Right ventricle myocardium inferior (tissue), 1 donor: ENCODE results near the gene UBE3B. TPM values are rescaled to one million over a fixed set of nuclear protein-coding genes. Genes with fewer than 3 reads are reported as not detected.

Source experiments
- ATAC-seq: fragments of 200-7000 bp; cut with Tn5 transposase; one replicate; pipeline ENCODE4 v1.9.1; 2020; ENCODE audit warnings: mild to moderate bottlenecking, moderate library complexity
- DNase-seq: peaks from one replicate; pipeline ENCODE4 v3.0.0; 2021; ENCODE audit errors: missing footprints
- intact Hi-C: fragments of 100-400 bp; cut with DNase I; formaldehyde crosslinking; loops from one replicate; pipeline ENCODE4 v1.11.0; 2022
- total RNA-seq: library from RNA; stranded (reverse); fragmentation: NEBNext Ultra II Directional; extraction: Animal tissue kit (Norgen Biotek cat#: 25700); gene quantifications from one replicate; pipeline ENCODE4 v1.2.1, GENCODE V29; 2021
- donor health status: DM: no; HTN: yes; CAD: no; lungs with severe emphysema.

The UBE3B gene
- total RNA-seq, 1 donor from 2014 or later: 56.1 TPM

- no peak for DNase-seq
- no peak for ATAC-seq
- intact Hi-C loops: no loop called here
Measured at GRCh38 chr12:109512608-109513007, 35.2 kb downstream of the UBE3B start.

GRCh38 chr12:109513051-109513450 lies 35.6 kb downstream of the UBE3B start:
- intact Hi-C loops: no loop called here
- DNase-seq (no peak), ATAC-seq (no peak)

GRCh38 chr12:109513977-109514376 lies 36.5 kb downstream of the UBE3B start:
- ATAC-seq: no peak
- intact Hi-C loops: no loop called here
- DNase-seq: no peak

GRCh38 chr12:109517619-109518018 lies 40.2 kb downstream of the UBE3B start:
- DNase-seq (no peak), ATAC-seq (peak; percentile 16)
- intact Hi-C loops: loop anchor here (1.0 to 5.0 kb wide), 6 partner anchors 55 to 328 kb away; partner anchors contain the start of genes MMAB and MVK

DNA sequence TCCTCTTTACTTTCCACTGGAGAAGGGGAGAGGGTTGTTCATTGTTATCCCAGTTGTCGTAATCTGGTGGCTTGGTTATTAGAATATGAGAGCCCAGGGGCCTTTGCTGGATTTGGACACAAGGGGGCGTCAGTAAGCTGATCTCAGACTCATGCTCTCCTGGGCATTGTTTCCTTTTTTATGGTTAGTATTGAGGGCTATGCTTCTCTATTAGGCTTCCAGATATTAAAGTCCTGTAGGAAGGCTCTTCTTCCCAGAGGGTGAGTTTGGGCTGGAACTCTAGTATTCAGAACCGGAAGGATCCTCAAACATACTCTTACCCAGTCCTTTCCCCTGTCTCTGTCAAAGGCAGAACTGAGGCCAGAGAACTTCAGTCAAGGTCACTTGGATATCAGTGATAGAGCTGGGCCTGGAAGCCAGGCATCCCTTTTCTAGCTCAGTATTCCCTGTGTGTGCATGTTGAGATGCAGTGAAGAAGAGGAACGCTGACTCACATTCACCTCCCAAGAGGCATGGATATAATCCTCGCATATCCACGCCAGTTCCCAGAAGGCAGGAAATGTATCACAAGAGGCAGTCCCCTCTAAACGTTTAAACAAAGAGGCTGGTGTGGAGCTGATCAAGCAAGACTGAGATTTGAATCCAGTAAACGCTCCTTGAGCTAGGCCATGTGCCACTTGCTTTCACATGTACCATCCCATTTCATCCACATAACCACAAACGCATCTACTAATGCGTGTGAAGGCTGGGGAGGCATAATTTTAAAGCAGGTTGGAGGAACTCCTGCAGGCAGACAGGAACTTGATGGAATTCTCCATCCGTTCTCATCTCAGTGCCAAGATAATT lies 41.6 kb downstream of the UBE3B start:
- intact Hi-C loops: loop anchor here (1.0 to 5.0 kb wide), 5 partner anchors 53 to 256 kb away; partner anchors contain the start of genes MMAB and MVK
- peak; percentile 42 for ATAC-seq
- DNase-seq: no peak

- intact Hi-C loops: loop anchor here (2.0 to 5.0 kb wide), 4 partner anchors 53 to 195 kb away; partner anchors contain the start of genes MMAB and MVK
- ATAC-seq (no peak), DNase-seq (no peak)
Measured at GRCh38 chr12:109519787-109520186, 42.4 kb downstream of the UBE3B start.

- no peak for ATAC-seq
- no peak for DNase-seq
- intact Hi-C loops: no loop called here
Measured at GRCh38 chr12:109521831-109522230, 44.4 kb downstream of the UBE3B start.

GRCh38 chr12:109523071-109523470 lies 45.6 kb downstream of the UBE3B start:
- intact Hi-C loops: no loop called here
- ATAC-seq (peak; percentile 93), DNase-seq (peak; percentile 75)

DNA sequence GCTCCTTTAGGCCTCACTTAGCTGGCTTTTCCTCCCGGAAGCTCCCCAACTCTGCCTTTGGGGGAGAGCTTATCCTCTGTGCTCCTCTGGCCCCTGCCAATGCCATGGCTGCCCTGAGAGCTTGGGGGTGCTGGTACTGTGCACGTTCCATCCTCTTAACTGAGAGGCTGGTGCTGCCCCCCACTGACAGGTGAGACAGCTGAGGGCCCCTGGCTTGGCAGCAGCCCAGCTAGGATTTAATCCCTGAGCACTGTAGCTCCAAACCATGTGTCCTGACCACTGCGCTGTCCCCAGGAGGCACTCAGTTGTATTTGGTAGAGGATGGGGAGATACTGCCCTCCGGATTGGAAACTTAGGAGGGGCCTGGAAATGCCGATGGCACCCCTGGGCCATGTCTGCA lies 46.1 kb downstream of the UBE3B start:
- no peak for ATAC-seq
- no peak for DNase-seq
- intact Hi-C loops: no loop called here

DNA sequence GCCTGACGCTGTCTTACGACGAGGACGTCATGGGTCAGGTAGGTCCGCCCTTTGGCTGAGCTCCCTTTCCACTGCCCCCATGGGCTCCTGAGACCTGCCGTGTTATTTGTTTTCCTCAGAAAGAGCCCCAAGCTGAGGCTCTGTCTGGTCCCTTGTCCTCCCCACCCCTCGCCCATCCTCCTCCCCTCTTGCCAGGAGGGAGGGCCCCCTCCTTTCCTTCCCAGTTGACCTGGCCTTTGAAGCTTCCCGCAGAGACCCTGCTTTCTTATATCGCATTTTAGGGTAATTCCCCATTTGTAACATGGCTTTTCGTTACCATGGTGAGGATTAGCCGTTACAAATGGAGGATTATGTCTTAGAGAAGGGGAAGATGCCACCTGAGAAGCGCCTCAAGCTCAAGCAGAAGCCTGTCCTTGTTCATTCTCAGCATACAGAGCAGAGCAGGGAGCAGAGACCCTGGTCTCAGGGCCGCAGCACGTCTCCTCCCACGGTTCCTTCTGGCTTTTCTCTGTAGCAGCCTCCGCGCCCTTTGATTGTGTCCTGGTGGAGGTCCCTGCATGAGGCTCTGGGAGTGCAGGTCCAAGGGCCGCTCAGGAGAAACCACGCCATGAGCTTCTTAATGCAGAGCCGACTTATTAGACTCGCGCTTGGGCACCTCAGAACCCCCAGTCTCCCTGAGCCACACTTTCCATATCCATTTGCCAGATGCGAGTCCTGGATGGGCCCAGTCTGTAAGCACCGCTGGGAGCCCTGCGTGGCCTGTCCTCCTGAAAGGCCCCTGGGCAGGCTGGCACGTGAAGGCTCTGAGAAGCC lies 47.2 kb downstream of the UBE3B start:
- ATAC-seq (no peak), DNase-seq (peak; percentile 43)
- intact Hi-C loops: no loop called here

GRCh38 chr12:109525279-109525585 lies 47.8 kb downstream of the UBE3B start:
- ATAC-seq (no peak), DNase-seq (no peak)
- intact Hi-C loops: no loop called here

- DNase-seq (no peak), ATAC-seq (no peak)
- intact Hi-C loops: no loop called here
Measured at GRCh38 chr12:109527489-109528123, 50.2 kb downstream of the UBE3B start.

DNA sequence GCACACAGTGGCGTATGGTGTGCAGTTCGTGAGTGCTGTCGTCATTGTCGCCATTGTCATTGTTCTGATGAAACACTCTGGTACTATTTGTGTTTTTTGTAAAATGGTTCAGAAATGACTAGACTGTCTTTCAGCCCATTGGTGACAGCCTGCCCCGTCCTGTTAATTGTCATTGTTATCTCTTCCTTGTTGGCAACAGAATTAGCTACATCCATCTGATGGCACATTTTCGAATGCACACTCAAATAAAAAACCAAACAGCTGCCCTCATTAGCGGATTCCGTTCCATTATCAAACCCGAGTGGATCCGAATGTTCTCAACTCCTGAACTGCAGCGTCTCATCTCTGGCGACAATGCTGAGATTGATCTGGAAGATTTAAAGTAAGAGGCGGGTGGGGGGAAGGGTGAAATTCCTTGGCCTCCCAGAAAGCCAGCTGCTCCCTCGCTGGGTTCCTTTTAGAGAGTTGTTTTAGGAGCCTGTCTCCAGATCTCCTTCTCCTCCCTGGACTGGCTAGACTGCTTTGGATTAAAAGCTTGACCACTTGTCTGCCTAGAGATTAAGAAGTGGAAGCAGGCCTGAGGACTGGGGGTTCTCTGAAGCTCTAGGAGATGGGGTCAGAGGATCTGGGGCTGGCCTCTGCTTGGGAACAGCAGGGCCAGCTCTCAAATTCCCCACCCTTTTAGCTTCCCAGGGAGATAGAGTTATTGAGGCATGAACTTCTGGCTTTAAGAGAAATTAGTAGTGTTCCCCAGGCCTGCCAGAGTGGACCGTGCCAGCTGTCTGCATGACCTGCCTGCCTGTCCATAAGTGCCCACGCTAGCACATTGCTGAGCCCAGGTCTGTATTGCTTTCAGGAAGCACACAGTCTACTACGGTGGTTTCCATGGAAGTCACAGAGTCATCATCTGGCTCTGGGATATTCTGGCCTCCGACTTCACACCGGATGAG lies 52.5 kb downstream of the UBE3B start:
- DNase-seq (peak; percentile 16), ATAC-seq (no peak)
- intact Hi-C loops: no loop called here

DNA sequence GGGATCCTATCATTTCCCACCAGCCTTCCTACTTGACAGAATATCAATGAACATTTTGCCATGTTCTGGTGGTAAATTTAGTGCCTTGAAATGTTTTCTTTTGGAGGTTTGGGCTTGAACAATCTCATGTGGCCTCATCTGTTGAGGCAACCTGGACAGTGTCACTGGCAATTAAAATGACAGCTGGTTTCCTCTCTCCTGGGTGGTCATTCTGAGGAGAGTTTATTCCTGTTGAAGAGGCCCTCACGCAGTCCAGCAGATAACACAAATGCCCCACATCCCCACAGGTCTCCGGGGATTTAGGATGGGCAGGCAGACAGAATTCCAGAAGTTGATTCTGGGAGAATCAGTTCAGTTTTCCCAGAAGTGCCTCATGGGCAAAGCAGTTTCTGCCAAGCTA lies 54.0 kb downstream of the UBE3B start:
- no peak for ATAC-seq
- intact Hi-C loops: no loop called here
- DNase-seq: no peak

DNA sequence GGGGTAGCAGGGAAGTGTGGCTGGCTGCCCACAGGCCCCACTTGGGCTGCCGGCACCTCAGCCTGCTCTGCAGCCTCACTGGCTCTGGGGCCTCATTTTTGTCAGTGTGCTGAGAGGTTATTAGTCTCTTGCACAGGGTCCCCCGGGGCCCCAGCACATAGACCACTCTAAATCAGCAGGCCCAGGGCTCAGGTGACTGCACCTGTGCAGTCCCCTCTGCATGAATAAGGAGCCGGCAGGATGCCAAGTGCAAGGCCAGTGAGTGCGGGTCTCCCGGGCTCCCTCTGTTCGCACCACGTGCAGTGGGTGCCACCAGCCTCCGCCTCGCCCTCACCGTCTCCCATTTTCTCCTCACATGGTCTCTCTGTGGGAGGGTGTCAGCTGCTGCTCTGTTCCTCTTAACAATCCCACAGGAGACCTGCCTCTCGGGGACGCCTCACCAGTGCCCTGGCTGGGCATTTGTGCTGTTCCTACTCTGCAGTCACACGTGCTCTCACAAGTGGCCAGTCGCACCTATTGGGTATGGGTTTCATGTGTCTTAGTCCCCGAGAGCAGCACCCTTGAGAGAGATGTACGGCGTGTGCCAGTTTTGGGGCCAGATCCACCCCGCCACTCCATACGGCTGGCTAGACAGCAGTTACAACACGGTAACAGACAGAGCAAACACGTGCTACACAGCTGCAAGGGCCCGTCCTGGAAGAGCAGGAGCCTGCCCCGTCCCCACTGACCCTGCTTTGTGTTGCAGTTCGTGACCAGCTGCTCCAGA lies 55.5 kb downstream of the UBE3B start:
- DNase-seq (peak; percentile 63), ATAC-seq (no peak)
- intact Hi-C loops: no loop called here

DNA sequence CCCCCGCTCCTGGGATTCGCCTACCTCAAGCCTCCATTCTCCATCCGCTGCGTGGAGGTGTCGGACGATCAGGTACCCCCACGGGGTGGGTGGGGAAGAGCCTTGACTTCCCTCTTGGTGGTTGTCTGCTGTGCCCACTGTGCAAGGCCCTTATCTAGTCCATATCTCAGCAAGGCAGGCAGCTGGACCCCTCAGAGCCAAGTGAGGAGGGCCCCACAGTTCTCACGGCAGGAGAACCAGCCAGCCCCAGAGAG lies 56.0 kb downstream of the UBE3B start:
- ATAC-seq (no peak), DNase-seq (peak; percentile 46)
- intact Hi-C loops: no loop called here

GRCh38 chr12:109534456-109534855 lies 57.0 kb downstream of the UBE3B start:
- ATAC-seq: no peak
- DNase-seq: peak; percentile 48
- intact Hi-C loops: no loop called here

GRCh38 chr12:109535231-109535862 lies 57.9 kb downstream of the UBE3B start:
- ATAC-seq (no peak), DNase-seq (peak; percentile 60)
- intact Hi-C loops: no loop called here
